ENCODE measurements around the gene DPM1.
A peak's percentile ranks its signal among the peaks of the same experiment; 100 is the strongest.
"Not testable (repeated sequence)": the region's sequence is repeated elsewhere in the genome, so short reads cannot be mapped to it uniquely, and the experiment has no call there.

Gene DPM1

DNA sequence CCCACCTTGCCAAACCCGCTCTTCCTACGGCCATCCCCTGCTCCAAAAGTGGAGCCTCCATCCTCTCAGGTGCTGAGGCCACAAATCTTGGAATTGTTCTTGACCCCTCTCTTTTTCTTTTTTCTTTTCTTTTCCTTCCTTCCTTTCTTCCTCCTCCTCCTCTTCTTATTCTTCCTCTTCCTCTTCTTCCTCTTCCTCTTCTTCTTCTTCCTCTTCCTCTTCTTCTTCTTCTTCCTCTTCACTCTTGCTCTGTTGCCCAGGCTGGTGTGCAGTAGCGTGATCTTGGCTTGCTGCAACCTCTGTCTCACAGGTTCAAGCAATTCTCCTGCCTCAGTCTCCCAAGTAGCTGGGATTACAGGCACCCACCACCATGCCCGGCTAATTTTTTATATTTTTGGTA is 20.2 kb upstream of the DPM1 start:
- not testable (repeated sequence) for DNase-seq

DNA sequence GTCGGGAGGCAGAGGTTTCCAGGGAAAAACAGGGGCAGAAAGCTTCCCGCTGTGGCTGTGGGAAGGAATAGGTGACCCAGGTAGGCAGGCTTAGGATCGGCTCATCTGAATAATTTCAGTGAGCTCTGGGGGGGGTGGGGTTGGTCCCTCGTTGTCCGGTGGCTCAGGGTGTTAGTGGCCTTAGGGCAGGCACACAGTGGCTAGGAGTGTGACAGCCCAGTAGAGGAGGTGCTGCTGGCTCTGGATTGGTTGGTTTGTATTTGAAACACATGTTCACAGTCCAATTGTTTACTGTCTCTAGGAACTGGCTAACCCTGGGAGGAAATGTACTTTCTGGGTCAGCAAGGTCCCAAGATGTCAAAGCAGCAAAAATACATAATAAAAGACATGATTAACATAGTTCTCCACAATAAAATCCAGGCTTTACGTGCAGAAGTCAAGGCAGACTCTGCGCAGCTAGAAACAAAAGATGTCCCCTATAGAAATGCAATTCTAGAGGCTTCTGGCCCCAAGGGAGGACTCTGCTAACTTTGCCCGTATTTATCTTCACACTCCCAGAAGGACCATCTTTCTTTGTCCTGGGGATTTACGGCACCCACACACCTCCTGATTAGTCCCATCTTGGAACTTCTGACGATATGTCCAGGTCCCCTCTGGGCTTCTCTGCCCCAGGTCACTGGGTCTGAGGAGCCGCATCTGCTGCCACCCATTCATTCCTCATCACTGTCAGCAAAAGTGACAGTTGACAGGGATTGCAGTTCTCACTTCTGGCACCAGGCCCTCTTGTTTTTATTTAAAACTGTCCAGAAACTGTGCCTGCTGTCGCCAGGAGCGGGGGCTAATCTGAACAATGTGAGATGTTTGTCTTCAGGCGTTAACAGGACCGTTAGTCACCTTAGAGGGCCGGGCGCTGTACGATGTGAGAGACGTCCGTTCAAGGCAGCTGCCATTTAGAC is 19.0 kb upstream of the DPM1 start:
- DNase-seq, result no peak

DNA sequence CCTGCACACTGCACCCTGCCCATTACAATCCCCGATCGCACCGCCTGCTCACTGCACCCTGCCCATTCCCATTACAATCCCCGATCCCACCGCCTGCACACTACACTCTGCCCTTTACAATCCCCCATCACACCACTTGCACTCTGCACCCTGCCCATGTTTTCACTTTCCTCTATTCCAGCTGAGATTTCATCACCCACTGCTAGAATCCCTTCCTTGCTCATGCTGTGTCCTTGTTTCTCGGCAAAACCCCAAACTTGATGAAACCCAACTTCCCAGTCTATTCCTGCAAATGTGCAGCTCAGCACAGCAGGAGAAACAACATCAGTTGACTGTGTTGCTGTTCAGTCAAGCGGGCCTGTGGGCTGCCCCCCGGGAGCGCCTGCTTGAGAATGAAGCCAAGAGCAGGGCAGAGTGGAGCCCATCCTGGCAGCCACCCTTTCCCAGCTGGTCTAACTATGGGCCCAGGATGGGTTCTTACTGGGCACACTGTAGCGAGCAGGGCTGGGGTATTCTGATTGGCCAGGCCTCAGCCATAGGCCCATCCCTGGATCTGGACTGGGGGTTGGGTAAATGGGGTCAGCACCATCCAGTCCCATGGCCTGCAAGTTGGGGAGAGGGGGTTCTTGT is 17.5 kb upstream of the DPM1 start:
- no peak for DNase-seq

DNA sequence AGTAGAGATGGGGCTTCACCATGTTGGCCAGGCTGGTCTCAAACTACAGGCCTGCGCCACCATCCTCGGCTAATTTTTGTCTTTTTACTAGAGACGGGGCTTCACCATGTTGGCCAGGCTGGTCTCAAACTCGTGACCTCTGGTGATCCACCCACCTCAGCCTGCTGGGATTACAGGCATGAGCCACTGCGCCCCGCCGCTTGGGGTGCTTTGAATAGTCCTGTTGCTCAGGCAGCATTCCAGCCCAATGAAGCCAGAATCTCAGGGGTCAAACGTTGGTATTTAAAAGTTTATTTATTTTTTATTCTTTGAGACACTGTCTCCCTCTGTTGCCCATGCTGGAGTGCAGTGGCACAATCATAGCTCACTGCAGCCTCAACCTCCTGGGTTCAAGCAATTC is 11.6 kb upstream of the DPM1 start:
- no peak for DNase-seq

DNA sequence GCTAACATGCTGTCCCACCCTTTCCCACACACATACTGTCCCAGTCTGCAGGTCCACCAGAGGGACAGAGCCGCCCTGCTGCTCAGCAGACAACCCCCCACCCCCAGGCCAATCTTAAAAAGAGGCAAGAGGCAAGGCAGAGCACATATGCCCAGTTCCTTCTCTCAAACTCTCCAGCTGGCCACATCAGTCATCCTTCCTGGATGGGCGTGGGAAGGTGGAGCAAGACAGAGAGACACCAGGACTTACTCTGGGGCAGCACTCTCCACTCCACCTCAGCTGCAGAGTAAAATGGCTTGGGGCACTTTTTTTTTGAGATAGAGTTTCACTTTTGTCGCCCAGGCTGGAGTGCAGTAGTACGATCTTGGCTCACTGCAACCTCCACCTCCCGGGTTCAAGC is 11.1 kb upstream of the DPM1 start:
- no peak for DNase-seq

DNA sequence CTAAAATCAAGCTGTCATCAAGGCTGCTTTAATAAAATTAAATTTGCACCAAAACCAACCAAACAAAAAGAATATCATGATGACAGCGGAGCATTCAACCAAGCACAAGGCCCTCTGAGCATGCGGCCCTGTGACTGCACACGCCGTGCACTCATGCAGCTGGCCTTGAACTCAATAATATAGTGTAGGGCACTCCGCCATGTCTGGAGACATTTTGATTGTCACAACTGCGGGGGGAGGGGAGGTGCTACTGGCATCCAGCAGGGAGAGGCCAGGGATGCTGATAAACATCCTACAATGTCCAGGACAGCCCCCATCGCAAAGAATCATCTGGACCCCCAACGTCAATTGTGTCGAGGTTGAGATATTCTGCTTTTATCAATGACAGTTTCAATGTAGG is 10.0 kb upstream of the DPM1 start:
- no peak for DNase-seq

DNA sequence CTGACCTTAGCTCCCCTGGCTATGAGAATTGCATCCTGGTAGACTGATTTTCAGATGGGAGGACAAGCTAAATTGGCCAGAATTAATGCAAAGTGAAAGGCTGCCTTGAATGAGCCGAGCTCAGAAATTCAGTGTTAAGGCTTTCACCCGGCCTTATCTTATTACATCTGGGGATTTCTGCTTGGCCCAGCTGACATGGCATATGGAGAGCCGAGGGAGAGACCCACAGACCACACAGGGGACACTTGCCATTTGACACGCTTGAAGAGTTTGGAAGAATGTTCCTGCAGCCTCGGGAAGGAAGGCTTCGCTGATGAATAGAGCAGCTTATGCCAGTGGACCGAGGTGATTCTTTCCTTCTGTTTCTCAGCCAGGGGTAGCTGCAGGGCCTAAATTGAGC is 9.3 kb upstream of the DPM1 start:
- DNase-seq, result no peak

DNA sequence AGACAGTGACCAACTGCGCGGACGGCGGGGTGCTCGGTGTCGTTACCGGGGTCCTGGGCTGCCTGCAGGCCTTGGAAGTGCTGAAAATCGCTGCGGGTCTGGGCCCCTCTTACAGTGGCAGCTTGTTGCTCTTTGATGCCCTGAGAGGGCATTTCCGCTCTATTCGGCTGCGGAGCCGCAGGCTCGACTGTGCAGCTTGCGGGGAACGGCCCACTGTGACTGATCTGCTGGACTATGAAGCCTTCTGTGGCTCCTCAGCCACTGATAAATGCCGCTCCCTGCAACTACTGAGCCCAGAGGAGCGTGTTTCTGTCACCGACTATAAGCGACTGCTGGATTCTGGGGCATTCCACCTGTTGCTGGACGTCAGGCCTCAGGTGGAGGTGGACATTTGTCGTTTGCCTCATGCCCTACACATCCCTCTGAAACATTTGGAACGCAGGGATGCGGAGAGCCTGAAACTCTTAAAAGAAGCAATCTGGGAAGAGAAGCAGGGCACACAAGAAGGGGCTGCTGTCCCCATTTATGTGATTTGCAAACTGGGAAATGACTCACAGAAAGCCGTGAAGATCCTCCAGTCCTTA is 1.3 kb upstream of the DPM1 start:
- DNase-seq, result no peak

DNA sequence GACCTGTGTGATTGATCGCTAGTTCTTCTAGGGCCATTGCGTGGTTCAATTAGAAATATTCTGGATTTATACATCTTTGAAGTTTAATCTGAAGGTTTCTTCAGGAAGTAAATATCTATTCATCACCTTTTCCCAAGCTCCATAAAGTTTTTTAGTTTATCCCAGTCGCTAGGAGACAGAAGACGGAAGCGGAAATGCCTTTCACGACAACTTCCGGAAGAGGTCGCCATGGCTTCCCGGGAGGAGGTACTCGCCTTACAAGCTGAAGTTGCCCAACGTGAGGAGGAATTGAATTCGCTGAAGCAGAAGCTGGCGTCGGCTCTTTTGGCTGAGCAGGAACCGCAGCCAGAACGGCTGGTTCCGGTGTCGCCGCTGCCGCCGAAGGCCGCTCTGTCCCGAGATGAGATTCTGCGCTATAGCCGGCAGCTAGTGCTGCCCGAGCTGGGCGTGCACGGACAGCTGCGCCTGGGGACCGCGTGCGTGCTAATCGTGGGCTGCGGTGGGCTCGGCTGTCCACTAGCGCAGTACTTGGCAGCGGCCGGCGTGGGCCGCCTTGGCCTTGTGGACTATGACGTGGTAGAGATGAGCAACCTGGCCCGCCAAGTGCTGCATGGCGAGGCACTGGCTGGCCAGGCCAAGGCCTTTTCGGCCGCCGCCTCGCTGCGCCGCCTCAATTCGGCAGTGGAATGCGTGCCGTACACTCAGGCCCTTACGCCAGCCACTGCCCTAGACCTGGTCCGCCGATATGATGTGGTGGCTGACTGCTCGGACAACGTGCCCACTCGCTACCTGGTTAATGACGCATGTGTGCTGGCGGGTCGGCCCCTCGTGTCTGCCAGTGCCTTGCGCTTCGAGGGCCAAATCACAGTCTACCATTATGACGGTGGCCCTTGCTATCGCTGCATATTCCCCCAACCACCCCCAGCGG is 547 bp upstream of the DPM1 start, which contains the start of gene MOCS3:
MOCS3 (plus strand) TSS at position 204 of the 928 bp plus-strand sequence; CDS start at position 229, 25 bp downstream.
- DNase-seq, result peak; percentile 72

DNA sequence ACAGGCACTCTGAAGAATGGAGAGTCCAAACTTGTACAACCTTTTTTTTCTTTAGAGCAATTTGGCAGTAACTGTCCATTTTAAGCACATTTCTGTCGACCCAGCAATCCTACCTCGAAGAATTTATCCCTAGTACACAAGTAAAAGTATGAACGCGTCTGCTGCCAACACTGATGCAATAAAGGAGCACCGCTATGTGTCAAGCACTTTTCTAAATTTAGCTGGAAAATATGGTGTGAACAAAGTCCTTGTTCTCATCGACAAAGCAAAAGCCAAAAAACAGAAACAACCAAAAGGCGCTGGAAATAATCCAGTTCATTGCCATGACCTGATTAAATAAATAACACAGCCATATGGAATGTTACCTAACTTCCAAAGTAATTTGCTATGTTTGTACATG is 1.1 kb downstream of the DPM1 start:
- no peak for DNase-seq

DNA sequence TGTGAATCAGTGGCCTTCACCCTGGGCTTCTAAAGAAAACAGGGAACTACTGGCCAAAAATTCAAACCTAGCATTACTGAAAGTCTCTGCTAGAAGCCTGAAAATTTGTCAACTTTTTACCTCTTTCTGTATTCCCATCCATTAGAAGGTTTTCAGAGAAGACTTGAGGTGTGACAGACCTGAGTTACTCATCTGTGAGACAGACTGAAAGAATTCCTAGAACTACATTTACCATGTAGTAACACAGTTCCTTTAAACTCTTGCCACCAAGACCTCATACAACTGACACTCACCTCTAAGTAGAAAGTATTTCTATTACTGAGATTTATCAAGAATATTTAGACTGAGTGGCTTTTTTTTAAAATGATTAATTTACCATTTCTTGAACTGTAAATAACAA is 4.5 kb downstream of the DPM1 start:
- DNase-seq, result no peak

DNA sequence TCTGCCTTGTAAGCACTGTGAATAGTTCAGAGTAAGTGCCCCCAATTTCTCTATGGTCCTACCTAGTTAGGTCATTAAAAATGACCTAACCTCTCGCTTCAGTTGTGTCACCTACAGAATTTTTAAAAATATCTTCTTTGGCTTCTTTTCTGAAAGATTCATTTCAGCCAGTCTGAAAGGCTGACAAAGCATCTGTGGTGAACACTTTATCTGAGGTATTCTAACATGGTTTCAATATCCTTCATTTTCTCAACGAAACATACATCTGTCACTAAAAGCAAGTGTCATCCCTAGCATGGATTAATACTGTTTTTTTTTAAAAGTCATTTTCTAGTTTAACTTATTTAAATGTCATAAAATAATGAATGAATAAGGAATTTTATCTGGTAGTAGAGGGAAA is 5.1 kb downstream of the DPM1 start:
- no peak for DNase-seq

DNA sequence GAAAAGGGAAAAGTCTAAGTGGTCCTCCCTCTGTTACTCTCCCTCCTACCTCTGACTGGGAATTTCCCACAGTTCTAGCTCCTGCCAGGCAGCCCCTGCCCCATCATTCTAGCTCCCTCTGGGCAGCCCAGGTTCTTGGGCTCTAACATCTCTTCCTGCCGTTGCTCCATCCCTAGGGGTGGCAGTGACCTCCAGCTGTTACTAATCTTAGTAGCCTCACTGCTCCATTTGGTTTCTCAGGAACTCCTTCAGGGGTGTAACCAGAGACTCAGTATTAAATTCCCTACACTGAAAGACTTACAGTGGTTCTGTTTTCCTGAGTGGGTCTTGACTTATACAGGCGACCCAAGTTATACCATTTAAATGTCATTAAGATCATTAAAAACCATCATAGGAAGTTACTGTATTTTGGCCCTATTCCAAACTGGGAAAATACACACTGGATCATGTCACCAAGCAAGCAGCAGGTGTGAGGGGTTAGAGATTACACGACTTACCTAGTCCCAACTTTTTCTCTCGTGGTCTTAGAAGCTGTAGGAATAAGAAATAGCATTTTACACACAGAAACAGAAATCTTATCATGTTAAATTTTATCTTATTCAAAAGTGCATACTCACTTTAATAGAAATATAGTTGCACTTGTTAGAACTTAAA is 10.1 kb downstream of the DPM1 start:
- DNase-seq, result no peak

DNA sequence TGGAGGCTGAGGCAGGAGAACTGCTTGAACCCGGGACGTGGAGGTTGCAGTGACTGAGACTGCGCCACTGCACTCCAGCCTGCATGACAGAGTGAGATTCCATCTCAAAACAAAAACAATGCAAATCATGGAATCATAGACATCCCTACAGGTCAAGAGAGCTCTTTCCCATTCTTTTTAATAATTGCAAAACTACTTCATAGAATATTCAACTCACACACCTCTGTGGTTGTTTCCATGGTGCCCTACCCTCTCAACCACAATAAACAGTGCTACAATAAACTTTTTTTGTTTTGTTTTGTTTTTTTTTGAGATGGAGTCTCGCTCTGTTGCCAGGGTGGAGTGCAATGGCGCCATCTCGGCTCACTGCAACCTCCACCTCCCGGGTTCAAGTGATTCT is 15.3 kb downstream of the DPM1 start:
- no peak for DNase-seq

DNA sequence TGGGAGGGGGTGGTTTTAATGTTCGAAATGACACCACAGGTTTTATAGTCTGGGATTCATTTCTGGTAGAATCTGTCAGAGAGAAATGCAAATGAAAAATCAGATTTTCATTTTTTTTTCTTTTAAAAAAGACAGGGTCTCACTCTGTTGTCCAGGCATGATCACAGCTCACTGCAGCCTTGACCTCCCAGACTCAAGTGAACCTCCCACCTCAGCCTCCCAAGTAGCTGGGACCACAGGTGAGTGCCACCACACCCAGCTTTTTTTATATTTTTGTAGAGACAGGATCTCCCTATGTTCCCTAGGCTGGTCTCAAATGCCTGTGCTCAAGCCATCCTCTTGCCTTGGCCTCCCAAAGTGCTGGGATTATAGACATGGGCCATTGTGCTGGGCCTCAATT is 24.7 kb downstream of the DPM1 start:
- DNase-seq, result no peak

DNA sequence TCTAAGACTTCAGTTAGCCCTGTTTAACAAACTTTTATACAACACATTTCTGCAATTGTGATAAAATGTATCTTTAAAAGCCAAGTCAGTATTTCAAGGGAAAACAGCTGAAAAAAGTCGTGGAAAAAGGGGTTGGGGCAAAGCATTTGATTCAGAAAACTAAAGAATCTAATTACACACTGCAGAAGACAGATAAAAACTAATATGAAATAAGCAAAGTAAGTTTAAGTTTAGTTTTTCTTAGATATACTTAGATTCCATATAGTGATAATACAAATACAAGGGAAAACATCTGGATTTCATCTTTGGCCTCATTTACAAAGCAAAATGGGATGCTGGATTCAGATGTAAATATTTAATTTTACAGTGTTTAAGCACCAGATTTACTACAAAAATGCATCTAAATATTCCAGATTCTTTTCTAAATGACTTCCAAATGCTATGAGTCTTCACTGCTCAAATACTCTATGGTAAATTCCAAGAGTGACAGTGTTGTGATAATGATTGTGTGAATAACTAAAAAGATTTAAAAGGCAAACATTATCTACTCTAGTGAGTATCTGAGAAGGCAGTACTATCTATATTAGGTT is 25.5 kb downstream of the DPM1 start:
- no peak for DNase-seq

DNA sequence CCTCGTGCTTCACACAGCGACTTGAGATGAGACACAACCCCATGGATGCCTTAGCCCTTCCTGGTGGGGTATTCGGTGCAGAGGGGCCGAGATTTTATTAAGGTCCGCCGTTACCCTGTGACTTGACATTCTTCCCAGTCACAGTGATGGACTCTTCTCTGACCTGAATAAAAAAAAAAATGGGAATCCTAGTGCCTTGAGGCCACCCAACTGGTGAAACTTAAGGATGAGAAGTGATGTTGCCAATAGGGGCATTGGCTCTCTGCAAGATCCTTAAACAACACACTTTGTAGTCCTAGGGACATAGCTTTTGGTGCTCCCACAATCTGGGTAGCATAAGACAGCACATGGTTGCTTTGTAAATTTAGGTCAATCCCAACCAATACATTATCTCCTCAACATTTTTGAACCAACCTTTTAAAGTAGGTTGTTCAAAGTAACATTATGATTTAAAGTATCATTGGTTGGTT is 26.3 kb downstream of the DPM1 start:
- no peak for DNase-seq

DNA sequence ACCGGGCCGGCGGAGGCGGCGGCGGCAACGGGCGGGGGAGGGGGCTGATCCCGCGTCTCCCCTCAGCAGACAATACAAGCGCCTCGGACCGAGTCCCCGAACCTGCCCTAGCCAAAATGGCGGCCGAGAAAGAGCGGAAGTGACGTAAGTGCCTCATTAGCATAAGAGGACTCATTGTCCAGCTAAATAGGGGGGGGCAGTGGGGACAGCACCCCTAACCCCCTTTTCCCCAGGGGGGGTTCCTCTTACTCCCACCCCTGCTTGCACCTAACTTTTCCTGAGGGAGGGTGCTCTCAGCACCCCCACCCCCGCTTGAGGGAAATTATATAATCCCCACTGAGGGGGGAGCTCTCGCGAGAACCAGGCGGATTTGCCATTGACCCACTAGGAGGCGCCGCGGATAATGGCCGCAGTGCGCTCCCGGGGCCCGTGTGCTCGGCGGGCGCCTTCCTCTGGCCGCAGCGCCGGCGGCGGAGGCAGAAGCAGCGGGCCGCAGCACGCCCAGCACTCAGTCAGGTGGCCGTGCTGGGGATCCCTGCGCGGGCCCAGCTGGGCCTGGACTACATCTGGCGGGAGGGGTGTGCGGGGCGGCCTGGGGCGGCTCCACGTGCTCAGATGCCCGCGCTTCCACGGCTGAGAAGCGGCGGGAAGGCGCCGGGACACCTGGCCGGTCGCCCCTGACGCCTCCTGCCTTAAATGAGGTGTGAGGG is 26.9 kb downstream of the DPM1 start, which contains the start of gene ADNP:
ADNP (minus strand) TSS at position 132 of the 710 bp plus-strand sequence. CDS start 27,441 bp downstream, outside the sequence.
- DNase-seq, result peak; percentile 92

DNA sequence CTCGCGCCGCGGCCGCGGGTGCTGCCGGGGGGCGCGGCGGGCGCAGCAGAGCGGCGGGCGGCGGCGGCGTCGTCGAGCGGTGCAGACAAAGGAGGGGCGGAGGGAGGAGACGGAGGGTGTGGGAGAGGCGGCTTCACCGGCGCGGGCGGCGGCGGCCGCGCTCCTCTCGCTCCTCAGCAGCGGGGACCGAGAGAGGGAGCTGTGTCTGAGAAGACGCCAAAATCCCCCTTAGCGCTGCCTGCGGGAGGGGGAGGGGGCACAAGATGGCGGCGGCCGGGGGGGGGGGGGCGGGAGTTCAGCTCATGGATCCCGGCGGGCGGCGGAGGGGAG is 27.4 kb downstream of the DPM1 start:
- DNase-seq, result no peak

DNA sequence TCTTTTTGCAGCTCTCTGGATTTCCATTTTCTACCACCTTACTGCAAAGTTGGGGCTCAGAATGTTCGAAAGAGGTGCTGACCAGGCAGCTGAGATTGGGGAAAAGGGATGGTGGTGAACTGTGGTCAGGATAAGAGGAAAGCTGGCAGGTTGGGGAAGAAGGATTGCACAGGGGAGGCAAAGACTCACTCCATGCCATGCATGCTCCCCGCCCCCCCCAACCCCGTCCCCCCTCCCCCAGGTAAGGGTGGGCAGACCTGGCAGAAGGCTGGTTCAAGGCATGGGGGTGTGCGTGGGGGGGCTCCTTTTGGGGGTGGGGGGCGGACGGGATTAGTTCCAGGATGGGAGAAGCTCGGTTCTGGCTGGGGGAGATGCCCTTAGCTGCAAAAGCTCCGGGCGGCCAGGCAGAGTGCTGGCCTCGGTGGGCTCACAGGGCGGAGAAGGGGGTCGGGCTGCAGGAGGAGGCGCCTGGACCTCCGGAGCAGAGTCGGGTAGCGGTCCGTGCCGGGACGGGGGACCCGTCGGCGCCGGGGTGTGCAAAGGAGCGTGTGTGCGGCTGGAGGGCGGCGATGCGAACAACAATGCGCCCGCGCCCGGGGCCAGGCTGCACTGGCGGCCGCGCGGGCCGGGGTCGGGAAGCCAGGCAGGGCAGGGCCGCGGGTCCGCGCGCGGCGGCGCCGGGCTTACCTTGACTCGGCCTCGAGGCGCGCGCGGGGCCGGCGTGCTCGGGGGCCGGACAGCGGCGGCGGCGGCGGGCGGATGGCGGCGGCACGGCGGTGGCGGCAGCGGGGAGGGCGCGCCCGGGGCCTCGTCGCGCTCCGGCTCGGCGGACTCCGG is 28.0 kb downstream of the DPM1 start:
- DNase-seq, result no peak

Data from NCI-H748 treated with DMSO at 0.1 percent for 48 hours (cell line).